ENCODE data around the gene CEP135. TPM values are rescaled to one million over a fixed set of nuclear protein-coding genes. Genes with fewer than 3 reads are reported as not detected.
"Not testable (repeated sequence)": the region's sequence is repeated elsewhere in the genome, so short reads cannot be mapped to it uniquely, and the experiment has no call there.

CEP135 gene
- total RNA-seq, 1 donor from 2014 or later, result 3.7 TPM

GRCh38 chr4:55933611-55934010, 15.1 kb upstream of the CEP135 start:
- DNase-seq (ENCODE audit: low read depth) (no peak), FAIRE-seq (no peak)
- TF ChIP-seq CTCF (IDR thresholded peaks at IDR 0.05; ENCODE audit: insufficient read depth, low read length, severe bottlenecking), result no peak
- no peaks in the 10 kb centered on the region for H3K36me3 ChIP-seq (ENCODE audit: control insufficient read depth, insufficient read depth, low read length)
- H3K4me3 ChIP-seq (ENCODE audit: low read depth, low read length), result no peak overlapping the region
- H3K27me3 ChIP-seq (ENCODE audit: control insufficient read depth, insufficient read depth, low read length), result no peaks in the 10 kb centered on the region

- H3K36me3 ChIP-seq (ENCODE audit: control insufficient read depth, insufficient read depth, low read length); H3K27me3 ChIP-seq (ENCODE audit: control insufficient read depth, insufficient read depth, low read length); H3K4me3 ChIP-seq (ENCODE audit: low read depth, low read length); DNase-seq (ENCODE audit: low read depth); FAIRE-seq: not testable (repeated sequence)
Observed at GRCh38 chr4:55935907-55936306, 12.8 kb upstream of the CEP135 start.

GRCh38 chr4:55938481-55938880, 10.3 kb upstream of the CEP135 start:
- DNase-seq (ENCODE audit: low read depth) (no peak), FAIRE-seq (no peak)
- Histone ChIP-seq H3K36me3 (ENCODE audit: control insufficient read depth, insufficient read depth, low read length) (no peaks in the 10 kb centered on the region), H3K27me3 (ENCODE audit: control insufficient read depth, insufficient read depth, low read length) (no peaks in the 10 kb centered on the region), H3K4me3 (ENCODE audit: low read depth, low read length) (no peak overlapping the region)
- TF ChIP-seq CTCF (IDR thresholded peaks at IDR 0.05; ENCODE audit: insufficient read depth, low read length, severe bottlenecking), result no peak

- DNase-seq (ENCODE audit: low read depth) (no peak), FAIRE-seq (no peak)
- Histone ChIP-seq H3K36me3 (ENCODE audit: control insufficient read depth, insufficient read depth, low read length) (no peaks in the 10 kb centered on the region), H3K4me3 (ENCODE audit: low read depth, low read length) (no peak overlapping the region), H3K27me3 (ENCODE audit: control insufficient read depth, insufficient read depth, low read length) (no peaks in the 10 kb centered on the region)
- TF ChIP-seq CTCF (IDR thresholded peaks at IDR 0.05; ENCODE audit: insufficient read depth, low read length, severe bottlenecking), result no peak
Observed at GRCh38 chr4:55939421-55939820, 9.3 kb upstream of the CEP135 start.

- FAIRE-seq, result no peak
- no peak for DNase-seq (ENCODE audit: low read depth)
- no peaks in the 10 kb centered on the region for H3K27me3 ChIP-seq (ENCODE audit: control insufficient read depth, insufficient read depth, low read length)
- no peak for TF ChIP-seq CTCF (IDR thresholded peaks at IDR 0.05; ENCODE audit: insufficient read depth, low read length, severe bottlenecking)
- no peak overlapping the region for H3K4me3 ChIP-seq (ENCODE audit: low read depth, low read length)
- H3K36me3 ChIP-seq (ENCODE audit: control insufficient read depth, insufficient read depth, low read length), result no peaks in the 10 kb centered on the region
Observed at GRCh38 chr4:55941881-55942396, 6.8 kb upstream of the CEP135 start.

- Histone ChIP-seq H3K36me3 (ENCODE audit: control insufficient read depth, insufficient read depth, low read length) (no peaks in the 10 kb centered on the region), H3K27me3 (ENCODE audit: control insufficient read depth, insufficient read depth, low read length) (no peaks in the 10 kb centered on the region), H3K4me3 (ENCODE audit: low read depth, low read length) (no peak overlapping the region)
- DNase-seq (ENCODE audit: low read depth) (no peak), FAIRE-seq (no peak)
- TF ChIP-seq CTCF (IDR thresholded peaks at IDR 0.05; ENCODE audit: insufficient read depth, low read length, severe bottlenecking), result no peak
Observed at GRCh38 chr4:55947254-55947882, 1.4 kb upstream of the CEP135 start.

Measured in bronchial epithelial cell (primary cell).